Astrocyte of the cerebellum (primary cell): ENCODE data around the gene LEFTY1.
"Not testable (repeated sequence)": the region's sequence is repeated elsewhere in the genome, so short reads cannot be mapped to it uniquely, and the experiment has no call there.

Experiments
- DNase-seq: peaks from one replicate; pipeline ENCODE4 v3.0.0-alpha.2; 2011; ENCODE audit warnings: low read depth
- H3K4me3 ChIP-seq: 2 replicates; pipeline ENCODE4 v1.5.1; 2011; ENCODE audit warnings: mild to moderate bottlenecking, low read depth, low read length, moderate library complexity
- in situ Hi-C: cut with HindIII; loops from 2 replicates; pipeline ENCODE4 v1.10.0; 2017; ENCODE audit warnings: low sequenced_read_pairs
- TF ChIP-seq, protein P1 (sequence below): IDR thresholded peaks from 2 replicates; pipeline ENCODE4 v1.5.1; 2012; ENCODE audit warnings: low read length, low read depth, moderate library complexity, mild to moderate bottlenecking; ENCODE audit errors: missing control alignments

The LEFTY1 gene, protein sequence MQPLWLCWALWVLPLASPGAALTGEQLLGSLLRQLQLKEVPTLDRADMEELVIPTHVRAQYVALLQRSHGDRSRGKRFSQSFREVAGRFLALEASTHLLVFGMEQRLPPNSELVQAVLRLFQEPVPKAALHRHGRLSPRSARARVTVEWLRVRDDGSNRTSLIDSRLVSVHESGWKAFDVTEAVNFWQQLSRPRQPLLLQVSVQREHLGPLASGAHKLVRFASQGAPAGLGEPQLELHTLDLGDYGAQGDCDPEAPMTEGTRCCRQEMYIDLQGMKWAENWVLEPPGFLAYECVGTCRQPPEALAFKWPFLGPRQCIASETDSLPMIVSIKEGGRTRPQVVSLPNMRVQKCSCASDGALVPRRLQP

GRCh38 chr1:225888898-225889601 is at the start of gene LEFTY1:
Gene LEFTY1 (minus strand): TSS chr1:225889146. CDS start chr1:225889066, 80 bp downstream.
- DNase-seq: no peak
- in situ Hi-C loops: no loop called here
- H3K4me3 ChIP-seq: no peak within 1 kb of the TSS
- TF ChIP-seq, protein P1, sequence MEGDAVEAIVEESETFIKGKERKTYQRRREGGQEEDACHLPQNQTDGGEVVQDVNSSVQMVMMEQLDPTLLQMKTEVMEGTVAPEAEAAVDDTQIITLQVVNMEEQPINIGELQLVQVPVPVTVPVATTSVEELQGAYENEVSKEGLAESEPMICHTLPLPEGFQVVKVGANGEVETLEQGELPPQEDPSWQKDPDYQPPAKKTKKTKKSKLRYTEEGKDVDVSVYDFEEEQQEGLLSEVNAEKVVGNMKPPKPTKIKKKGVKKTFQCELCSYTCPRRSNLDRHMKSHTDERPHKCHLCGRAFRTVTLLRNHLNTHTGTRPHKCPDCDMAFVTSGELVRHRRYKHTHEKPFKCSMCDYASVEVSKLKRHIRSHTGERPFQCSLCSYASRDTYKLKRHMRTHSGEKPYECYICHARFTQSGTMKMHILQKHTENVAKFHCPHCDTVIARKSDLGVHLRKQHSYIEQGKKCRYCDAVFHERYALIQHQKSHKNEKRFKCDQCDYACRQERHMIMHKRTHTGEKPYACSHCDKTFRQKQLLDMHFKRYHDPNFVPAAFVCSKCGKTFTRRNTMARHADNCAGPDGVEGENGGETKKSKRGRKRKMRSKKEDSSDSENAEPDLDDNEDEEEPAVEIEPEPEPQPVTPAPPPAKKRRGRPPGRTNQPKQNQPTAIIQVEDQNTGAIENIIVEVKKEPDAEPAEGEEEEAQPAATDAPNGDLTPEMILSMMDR: no peak

DNA sequence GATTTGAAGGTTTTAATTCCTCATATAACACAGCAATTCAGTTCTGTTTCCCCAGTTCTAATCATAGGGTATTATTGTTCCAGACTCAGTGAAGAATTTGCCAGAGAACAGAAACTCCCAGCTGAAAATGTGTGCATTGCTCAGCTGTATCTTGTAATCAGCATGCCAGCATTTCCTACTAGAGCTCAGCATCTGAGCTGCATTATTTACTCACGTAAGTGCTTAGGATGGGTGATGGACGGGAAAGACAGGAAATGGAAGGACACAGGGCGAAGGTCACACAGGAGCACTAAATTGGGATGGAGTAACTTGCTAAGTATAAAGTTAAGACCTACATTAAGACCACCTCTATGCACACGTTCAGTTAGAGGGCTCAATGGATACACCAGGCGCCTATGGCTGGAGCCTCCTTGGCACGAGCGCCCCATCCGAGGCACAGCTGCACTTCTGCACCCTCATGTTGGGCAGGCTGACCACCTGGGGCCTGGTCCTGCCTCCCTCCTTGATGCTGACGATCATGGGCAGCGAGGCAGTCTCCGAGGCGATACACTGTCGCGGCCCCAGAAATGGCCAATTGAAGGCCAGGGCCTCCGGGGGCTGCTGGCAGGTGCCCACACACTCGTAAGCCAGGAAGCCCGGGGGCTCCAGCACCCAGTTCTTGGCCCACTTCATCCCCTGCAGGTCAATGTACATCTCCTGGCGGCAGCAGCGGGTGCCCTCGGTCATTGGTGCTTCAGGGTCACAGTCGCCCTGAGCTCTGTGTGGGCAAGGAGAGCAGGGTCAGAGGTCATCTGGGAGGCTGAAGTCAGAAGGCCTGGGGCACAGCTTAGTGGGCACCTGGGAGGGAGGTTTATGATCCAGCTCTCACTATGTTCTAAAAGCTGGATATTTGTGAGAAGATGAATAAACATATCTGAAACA is 48.4 kb upstream of the LEFTY1 start:
- in situ Hi-C loops: no loop called here
- no peak for DNase-seq

DNA sequence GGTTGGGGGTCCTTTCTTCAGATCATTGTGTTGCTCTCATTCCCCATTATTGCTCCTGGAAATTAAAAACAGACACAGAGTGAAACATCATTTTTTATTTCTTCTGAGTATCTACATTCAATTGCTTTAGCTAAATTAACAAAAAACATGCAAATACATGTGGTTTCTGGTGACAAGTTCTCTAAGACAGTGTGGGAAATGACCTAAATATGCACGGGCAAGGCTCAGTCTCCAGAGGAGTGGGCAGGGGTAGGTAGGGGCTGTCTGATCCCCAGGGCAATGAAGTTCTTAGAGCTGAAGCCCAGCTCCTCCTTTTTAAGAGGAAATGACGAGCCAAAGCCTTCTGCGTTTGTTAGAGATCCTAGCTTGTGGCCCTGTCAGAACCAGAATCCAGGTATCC is 47.6 kb upstream of the LEFTY1 start:
- TF ChIP-seq, protein P1: no peak
- in situ Hi-C loops: no loop called here

More for the DNA sequence above, 48.4 kb upstream of the LEFTY1 start:
- no peak overlapping the region for H3K4me3 ChIP-seq
- TF ChIP-seq, protein P1: no peak

GRCh38 chr1:225936086-225936485 is 47.1 kb upstream of the LEFTY1 start:
- H3K4me3 ChIP-seq, in situ Hi-C loops, DNase-seq: not testable (repeated sequence)

More for the DNA sequence above, 47.6 kb upstream of the LEFTY1 start:
- H3K4me3 ChIP-seq: no peak overlapping the region
- DNase-seq: no peak

GRCh38 chr1:225934711-225935110 is 45.8 kb upstream of the LEFTY1 start:
- TF ChIP-seq, protein P1: no peak
- no peak overlapping the region for H3K4me3 ChIP-seq
- no peak for DNase-seq
- in situ Hi-C loops: no loop called here

DNA sequence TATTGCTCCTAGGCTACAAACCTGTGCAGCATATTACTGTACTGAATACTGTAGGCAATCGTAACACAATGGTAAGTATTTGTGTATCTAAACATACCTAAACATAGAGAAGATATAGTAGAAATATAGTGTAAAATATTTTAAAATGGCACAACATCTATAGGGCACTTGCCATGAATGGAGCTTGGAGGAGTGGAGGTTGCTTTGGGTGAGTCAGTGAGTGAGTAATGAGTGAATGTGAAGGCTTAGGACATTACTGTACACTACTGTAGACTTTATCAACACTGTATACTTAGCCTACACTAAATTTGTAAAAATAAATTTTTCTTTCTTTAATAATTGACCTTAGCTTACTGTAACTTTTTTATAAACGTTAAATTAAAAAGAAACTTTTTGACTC is 44.1 kb upstream of the LEFTY1 start:
- in situ Hi-C loops: no loop called here
- no peak for DNase-seq
- TF ChIP-seq, protein P1: no peak
- H3K4me3 ChIP-seq: no peak overlapping the region
